GM21367 (cell line): ENCODE data around the gene TRIM9.
"Not testable (repeated sequence)": the region's sequence is repeated elsewhere in the genome, so short reads cannot be mapped to it uniquely, and the experiment has no call there.

Experiments
- ATAC-seq: cut with Tn5 transposase; IDR thresholded peaks from one replicate; pipeline ENCODE4 v1.9.1; 2021; ENCODE audit not compliant: unreplicated experiment

The TRIM9 gene

GRCh38 chr14:51006324-51006723, 88.6 kb downstream of the TRIM9 start:
- no peak for ATAC-seq

DNA sequence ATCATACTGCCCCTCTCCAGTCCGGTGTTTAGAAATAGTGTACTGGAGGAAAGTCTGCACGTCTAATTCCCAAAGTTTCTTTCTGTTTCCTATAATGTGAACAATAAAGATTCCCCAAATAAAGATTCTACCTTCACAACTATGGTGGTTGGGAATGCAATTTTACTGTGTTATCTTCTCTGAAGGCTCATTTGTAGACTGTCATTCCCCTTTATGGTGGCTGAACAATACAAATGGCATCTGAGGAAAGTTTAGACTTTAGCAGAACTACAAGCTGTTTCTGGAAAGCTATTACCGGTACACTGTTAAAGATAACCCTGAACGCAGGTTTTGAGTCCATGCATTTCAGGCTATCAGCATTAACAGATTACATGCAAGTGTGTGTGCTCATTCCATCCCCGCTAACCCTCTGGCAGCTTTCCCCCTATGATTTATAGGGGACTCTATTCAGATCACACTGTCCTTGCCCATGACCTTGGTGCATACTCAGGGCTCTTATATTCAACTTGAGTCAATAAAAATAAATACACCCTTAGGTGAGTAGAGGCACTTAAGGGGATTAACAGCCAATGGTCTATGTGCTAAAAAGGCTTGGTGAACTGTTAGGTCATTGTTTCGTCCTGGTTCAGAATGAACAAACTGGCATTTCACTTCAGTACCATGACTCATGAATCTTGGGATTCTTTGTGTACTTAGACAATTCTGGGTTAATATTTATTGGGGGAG, 89.9 kb downstream of the TRIM9 start:
- ATAC-seq = no peak

DNA sequence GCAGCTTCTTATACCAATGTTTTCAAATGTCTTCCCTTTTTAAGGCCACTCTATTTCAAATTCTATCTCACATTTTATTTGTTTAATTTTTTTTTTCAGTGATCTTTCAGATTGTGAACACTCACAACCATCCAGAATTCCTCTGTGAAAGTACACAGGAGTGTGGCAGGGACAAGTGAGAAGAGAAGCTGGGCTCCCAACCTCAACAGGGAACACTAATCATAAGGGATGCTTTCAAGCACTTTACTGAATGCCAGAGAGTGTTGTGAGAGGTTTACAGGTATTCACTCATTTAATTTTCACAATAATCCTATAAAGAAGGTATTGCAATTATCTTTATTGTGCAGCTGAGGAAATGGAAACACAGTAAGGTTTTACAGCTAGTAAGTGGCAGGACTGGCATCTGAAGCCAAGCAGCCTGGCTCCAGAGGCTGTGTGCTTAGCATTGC, 90.5 kb downstream of the TRIM9 start:
- no peak for ATAC-seq

GRCh38 chr14:51002406-51002999, 92.4 kb downstream of the TRIM9 start:
- ATAC-seq = no peak

- ATAC-seq = no peak
Measured at GRCh38 chr14:51000566-51000965, 94.3 kb downstream of the TRIM9 start.

- ATAC-seq = no peak
Measured at GRCh38 chr14:50999726-51000125, 95.2 kb downstream of the TRIM9 start.

DNA sequence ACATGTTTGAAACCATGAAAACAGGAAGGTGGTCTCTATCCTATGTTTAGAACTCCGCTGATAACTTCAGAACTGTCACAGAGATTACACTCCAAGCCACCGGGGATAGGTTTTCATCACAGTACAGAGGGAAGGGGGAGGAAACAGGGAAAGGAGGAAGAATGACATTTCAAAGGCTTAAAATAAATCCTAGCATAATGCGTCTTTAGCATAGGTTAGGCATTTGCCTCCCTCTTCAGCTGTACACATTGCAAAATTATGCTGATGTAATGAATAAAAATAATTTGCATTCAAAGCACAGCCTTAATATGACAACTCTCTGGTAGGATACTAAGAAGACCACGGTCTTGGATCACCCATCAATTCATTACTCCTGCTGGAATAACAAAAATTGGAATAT, 96.3 kb downstream of the TRIM9 start:
- ATAC-seq = no peak

DNA sequence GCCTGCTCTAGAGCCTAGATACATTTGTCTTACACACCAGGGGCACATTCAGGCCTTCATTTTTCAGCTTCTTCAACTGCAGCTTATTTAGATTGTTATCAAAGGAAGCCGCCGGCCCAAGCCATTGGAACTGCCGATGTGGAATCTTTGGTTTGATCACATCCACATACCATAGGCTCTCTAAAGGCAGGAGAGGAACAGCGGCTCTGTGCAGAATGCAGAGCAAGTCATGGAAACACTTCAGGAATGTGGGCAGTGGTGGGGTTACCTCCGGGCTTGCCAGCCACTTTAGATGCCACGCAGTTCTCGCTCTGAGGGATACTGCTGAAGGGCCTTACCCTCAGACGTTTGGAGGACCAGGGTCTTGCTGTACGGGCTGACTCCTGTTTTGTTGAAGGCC, 97.2 kb downstream of the TRIM9 start:
- ATAC-seq = no peak

- ATAC-seq = not testable (repeated sequence)
Measured at GRCh38 chr14:50994158-50994557, 100.7 kb downstream of the TRIM9 start.

- ATAC-seq = no peak
Measured at GRCh38 chr14:50985859-50986331, 109.0 kb downstream of the TRIM9 start.

- ATAC-seq = no peak
Measured at GRCh38 chr14:50985124-50985858, 109.6 kb downstream of the TRIM9 start.

DNA sequence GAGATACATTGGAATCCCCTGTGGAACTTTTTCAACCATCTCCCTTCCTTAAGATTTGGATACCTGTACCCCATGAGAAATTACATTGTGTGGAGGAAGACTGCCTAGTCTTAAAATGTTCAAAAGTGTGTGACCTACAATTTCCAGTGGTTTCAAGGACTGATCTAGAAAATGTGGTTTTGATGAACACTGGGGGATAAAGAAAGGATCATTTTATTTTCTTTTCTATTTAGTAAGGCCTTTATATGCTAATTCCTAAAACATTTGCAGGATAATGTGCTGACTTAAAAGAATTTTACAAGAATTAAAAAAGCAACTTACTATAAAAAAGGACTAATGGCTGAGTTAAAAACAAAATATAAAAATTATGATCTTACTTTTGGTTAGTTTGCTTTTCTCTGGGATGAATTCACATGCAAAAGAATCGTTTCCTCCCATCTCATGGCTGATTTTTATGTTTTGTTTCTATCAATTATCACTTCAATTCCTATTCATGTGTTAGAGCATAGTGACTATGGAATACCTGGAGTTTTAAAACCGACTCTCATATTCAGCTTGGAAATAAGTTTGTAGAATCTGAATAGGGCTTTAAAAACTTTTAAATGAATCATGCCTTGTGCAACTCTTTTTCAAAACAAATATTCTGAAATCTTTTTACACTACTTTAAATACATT, 110.7 kb downstream of the TRIM9 start:
- ATAC-seq = no peak

DNA sequence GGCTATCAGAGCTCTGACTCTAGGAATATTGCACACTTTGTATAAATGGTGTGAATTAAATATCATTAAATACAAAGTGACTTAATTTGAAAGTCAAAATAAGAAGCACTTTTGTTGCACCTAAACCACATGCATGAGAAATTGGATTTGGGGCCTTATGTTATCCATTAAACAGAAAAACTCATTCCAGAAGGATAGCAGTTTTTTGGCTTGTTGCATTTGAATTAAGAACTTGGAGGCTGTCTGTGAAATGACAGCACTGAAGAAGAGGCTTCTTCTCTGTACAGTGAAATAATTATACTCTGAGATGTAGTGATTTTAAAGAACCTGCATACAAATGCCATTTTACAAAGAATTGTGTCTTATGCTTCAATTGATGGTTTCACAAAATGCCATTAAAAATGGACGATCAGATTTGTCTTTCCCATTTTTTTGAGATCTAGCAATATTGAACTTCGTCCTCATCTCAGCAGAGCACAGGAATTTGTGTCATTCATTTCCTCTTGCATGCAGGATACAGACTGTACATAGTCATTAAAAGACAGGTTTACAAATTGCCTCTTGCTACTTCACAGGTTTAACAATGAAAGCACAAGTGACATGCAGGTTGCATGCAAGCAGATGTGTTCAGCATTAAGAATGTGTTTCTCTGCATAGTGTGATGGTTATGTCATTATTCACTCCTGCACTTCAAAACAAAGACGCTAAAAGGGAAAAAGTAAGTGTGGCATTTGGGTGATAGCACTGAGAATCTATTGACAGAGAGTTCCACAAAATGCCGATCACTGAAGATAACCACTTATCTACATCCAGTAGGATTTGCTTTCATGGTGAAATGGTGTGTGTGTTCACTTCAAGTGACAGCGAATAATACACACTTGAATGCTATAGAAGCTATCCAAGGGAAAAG, 114.7 kb downstream of the TRIM9 start:
- ATAC-seq = no peak

DNA sequence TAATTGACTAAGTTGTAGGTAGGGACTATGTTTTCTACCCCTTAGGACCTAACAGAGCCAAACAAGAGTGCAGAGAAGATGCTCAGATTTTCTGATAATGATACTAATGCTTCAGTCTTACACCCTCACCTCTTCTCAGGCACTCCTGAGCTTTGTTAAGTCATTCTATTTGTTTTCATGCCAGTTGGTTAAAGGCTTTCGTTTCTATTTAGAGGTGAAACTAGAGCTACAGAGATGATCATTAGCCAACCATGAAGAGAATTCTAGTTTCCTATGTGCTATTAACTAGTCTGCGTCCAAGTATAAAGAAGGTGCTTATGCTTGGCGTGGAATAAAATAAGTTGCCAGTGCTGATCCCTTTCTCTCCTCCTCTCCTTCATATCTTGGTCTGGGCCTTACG, 116.0 kb downstream of the TRIM9 start:
- peak; percentile 82 for ATAC-seq

GRCh38 chr14:50978529-50978871, 116.4 kb downstream of the TRIM9 start:
- ATAC-seq = no peak

DNA sequence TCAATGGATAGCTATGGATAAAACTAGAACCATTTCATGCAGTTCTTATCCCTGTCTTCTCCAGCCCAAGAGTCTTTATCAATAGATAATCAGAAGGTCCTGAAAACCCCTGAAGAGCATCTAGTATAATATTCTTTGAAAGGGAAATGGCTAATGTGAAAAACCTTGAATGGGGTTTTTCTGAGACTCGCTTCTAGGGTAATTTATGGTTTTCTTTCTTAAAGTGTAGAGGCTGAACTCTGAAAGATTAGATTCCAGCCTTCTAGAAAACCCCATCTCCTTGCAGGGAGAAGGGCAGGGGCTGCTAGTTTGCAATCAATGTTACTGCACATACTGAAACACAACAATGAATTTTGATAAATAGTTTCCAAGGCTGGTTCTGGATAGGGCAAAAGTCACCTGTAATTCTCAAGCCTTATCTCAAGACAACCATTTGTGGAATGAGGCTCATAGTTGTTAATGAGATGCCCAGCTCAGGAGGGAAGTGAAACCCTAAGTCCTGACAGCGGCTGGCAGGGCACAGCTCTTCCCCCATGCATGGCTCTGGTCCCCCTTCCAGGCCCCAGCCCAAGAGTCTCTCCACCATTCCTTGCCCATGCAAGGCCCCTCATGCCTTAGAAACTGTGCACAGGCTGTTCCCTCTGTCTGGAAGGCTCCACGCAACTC, 116.9 kb downstream of the TRIM9 start:
- peak; percentile 54 for ATAC-seq

- ATAC-seq = no peak
Measured at GRCh38 chr14:50974118-50974517, 120.8 kb downstream of the TRIM9 start.

DNA sequence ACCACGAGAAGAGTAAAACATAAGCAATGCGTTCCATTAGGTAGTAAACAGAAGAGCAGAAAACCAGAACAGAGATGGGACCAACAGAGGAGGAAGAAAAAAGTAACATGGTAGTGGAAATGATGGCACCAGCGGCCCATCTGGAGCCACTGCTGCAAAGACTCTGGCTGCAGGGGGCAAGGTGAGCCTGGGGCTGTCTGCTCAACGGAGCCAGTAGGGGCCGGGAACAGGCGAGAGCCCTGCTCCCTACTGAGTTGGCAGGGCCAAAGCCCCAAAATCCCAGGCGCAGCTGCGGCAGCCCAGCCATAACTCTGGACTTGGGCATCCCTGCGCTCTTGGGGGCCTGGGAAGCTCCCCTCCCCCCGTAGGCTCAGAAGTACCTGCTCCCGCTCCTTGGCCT, 122.2 kb downstream of the TRIM9 start:
- no peak for ATAC-seq

GRCh38 chr14:50970886-50971781, 123.8 kb downstream of the TRIM9 start:
- ATAC-seq = no peak
